ENCODE measurements around the gene ATG9B. TPM values are rescaled to one million over a fixed set of nuclear protein-coding genes. Genes with fewer than 3 reads are reported as not detected.

The ATG9B gene
- total RNA-seq, 1 donor from 2014 or later, result 1.8 TPM

DNA sequence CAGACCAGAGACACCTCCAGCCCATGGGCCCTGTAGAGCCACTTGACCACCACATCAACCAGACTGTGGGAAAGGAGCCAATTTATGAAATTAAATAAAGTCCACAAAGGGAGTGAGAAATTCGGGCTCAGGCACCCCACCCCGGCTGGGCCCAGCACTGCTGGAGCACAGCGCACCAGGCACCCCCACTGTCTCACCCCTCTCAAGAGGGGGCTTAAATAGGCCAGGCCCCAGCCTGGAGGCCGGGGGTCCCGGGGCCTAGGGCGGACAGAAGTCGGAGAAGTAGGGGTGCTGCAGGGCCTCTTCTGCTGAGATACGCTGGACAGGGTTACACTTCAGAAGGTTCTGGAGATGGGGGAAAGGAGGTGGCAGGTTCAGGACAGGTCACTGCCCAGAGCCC lies 29.5 kb upstream of the ATG9B start:
- no peak for DNase-seq
- H3K27ac Mint-ChIP-seq, result no peak overlapping the region
- intact Hi-C loops (cut with micrococcal nuclease), result loop anchor here (10.0 kb wide), 2 partner anchors 291 to 1219 kb away; partner anchors contain the start of genes NUB1 and ZNF862
- H3K4me3 Mint-ChIP-seq, result no peak overlapping the region
- no peaks in the 10 kb centered on the region for H3K9me3 Mint-ChIP-seq
- POLR2A ChIA-PET, result no interaction called here
- H3K27me3 Mint-ChIP-seq, result peaks cover 8% of the 10 kb centered on the region
- no peak for ATAC-seq (ENCODE audit: low read depth)
- TF ChIP-seq, protein P1, sequence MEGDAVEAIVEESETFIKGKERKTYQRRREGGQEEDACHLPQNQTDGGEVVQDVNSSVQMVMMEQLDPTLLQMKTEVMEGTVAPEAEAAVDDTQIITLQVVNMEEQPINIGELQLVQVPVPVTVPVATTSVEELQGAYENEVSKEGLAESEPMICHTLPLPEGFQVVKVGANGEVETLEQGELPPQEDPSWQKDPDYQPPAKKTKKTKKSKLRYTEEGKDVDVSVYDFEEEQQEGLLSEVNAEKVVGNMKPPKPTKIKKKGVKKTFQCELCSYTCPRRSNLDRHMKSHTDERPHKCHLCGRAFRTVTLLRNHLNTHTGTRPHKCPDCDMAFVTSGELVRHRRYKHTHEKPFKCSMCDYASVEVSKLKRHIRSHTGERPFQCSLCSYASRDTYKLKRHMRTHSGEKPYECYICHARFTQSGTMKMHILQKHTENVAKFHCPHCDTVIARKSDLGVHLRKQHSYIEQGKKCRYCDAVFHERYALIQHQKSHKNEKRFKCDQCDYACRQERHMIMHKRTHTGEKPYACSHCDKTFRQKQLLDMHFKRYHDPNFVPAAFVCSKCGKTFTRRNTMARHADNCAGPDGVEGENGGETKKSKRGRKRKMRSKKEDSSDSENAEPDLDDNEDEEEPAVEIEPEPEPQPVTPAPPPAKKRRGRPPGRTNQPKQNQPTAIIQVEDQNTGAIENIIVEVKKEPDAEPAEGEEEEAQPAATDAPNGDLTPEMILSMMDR (IDR thresholded peaks at IDR 0.05), result no peak
- peaks cover 16% of the 10 kb centered on the region for H3K4me1 Mint-ChIP-seq
- CTCF ChIA-PET, result no interaction called here
- peaks cover 5% of the 10 kb centered on the region for H3K36me3 Mint-ChIP-seq (ENCODE audit: low read depth)

DNA sequence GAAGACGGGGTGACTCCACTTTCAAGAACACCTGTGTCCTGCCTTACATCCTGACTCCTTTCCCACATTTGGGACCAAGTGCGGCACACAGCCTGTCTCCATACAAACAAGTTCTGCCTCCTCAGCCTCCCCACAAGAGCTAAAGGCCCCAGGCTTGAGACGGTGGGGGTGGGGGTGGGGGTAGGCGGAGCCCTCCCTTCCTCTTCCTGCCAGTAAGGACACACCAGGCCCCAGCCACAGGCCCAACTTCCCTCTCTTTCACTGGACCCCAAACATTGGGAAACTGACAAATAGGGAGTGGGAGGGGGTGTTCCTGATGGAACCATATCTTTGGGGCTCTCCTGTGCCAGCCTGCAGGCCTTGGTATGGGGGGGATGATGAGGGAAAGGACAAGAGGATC lies 28.8 kb upstream of the ATG9B start:
- intact Hi-C loops (cut with micrococcal nuclease), result loop anchor here (10.0 kb wide), 2 partner anchors 292 to 1218 kb away; partner anchors contain the start of genes NUB1 and ZNF862
- ChIA-PET POLR2A (no interaction called here), CTCF (no interaction called here)
- no peak for ATAC-seq (ENCODE audit: low read depth)
- Mint-ChIP-seq H3K36me3 (ENCODE audit: low read depth) (peaks cover 2% of the 10 kb centered on the region), H3K4me1 (peaks cover 12% of the 10 kb centered on the region), H3K9me3 (no peaks in the 10 kb centered on the region), H3K27ac (no peak overlapping the region), H3K4me3 (no peak overlapping the region), H3K27me3 (peaks cover 8% of the 10 kb centered on the region)
- TF ChIP-seq, protein P1 (IDR thresholded peaks at IDR 0.05), result no peak
- no peak for DNase-seq

DNA sequence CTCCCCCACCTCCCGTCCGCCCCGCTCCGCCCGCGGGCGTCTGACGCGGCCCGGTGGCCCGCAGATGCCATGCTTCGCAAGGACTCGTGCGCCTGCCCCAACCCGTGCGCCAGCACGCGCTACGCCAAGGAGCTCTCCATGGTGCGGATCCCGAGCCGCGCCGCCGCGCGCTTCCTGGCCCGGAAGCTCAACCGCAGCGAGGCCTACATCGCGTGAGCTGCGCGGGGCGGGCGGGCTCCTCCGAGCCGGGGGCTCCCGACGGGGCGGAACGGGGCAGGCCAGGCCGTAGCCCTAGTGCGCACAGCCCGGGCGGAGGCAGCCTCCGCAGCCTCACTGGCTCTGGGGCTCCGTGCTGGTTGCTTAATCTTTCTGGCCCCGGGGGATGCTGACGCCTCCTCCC lies 26.8 kb upstream of the ATG9B start:
- intact Hi-C loops (cut with micrococcal nuclease), result loop anchor here (10.0 kb wide), 2 partner anchors 294 to 1216 kb away; partner anchors contain the start of genes NUB1 and ZNF862
- Mint-ChIP-seq H3K9me3 (no peaks in the 10 kb centered on the region), H3K36me3 (ENCODE audit: low read depth) (peaks cover 2% of the 10 kb centered on the region), H3K4me1 (peaks cover 3% of the 10 kb centered on the region), H3K27ac (no peak overlapping the region), H3K27me3 (peaks cover 8% of the 10 kb centered on the region), H3K4me3 (no peak overlapping the region)
- ChIA-PET POLR2A (no interaction called here), CTCF (no interaction called here)
- DNase-seq (no peak), ATAC-seq (ENCODE audit: low read depth) (peak; percentile 49)
- TF ChIP-seq, protein P1 (IDR thresholded peaks at IDR 0.05), result no peak

DNA sequence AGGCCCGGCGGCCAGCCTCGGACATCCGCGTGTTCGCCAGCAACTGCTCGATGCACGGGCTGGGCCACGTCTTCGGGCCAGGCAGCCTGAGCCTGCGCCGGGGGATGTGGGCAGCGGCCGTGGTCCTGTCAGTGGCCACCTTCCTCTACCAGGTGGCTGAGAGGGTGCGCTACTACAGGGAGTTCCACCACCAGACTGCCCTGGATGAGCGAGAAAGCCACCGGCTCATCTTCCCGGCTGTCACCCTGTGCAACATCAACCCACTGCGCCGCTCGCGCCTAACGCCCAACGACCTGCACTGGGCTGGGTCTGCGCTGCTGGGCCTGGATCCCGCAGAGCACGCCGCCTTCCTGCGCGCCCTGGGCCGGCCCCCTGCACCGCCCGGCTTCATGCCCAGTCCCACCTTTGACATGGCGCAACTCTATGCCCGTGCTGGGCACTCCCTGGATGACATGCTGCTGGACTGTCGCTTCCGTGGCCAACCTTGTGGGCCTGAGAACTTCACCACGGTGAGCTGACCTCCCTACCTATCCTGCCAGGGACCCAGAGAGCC lies 24.7 kb upstream of the ATG9B start:
- H3K4me3 Mint-ChIP-seq, result no peak overlapping the region
- ChIA-PET POLR2A (no interaction called here), CTCF (no interaction called here)

DNA sequence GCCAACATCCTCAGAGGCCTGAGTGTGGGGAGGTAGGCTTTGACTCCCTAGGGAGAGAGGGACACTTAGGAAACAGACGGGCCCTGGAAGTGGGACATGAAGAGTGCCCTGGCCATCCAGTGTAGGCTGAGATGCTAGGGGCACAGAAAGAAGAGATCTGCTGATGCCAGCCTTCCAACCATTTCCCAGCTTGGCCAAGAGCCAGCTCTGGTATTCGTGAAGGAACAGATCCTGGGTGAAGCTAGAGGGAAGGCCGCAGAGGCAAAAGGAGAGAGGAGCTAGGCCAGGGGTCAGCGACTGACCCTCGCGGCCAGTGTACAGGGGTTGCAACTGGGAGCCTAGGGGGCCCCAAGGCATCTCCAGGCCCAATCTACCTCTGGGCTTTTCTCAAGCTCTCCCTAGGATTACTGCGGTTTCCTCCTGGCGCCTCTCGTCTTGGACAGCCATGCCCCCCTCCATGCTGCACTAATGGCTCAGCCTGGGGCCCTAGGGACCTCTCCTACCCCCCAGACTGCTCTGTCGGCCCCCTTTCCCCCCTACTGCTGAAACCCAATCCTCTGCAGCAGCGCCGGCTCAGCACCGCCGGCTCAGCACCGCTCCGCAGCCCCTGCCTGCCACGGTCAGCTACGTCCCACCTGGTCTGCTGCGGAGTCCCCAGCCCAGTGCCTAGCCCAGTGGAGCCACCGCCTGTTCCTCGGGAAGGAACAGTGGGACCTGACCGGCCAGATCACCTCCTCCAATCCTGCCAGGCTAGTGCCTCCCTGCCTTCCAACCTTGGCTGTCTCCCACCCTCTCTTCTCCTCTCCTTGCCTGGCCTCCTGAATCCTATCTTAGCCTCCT lies 23.9 kb upstream of the ATG9B start, which contains the start of gene ASIC3:
ASIC3 (plus strand) TSS at position 556 of the 840 bp plus-strand sequence. CDS start 355 bp downstream, outside the sequence.
- TF ChIP-seq, protein P1 (IDR thresholded peaks at IDR 0.05), result no peak
- H3K9me3 Mint-ChIP-seq, result no peaks in the 10 kb centered on the region
- ChIA-PET POLR2A (no interaction called here), CTCF (no interaction called here)
- H3K27ac Mint-ChIP-seq, result no peak within 1 kb of the TSS
- no peak within 1 kb of the TSS for H3K4me3 Mint-ChIP-seq
- peaks cover 8% of the 10 kb centered on the region for H3K27me3 Mint-ChIP-seq
- DNase-seq (no peak), ATAC-seq (ENCODE audit: low read depth) (no peak)
- intact Hi-C loops (cut with micrococcal nuclease), result no loop called here
- H3K36me3 Mint-ChIP-seq (ENCODE audit: low read depth), result peaks cover 13% of the 10 kb centered on the region
- H3K4me1 Mint-ChIP-seq, result peaks cover 3% of the 10 kb centered on the region

More for the DNA sequence above, 24.7 kb upstream of the ATG9B start:
- Mint-ChIP-seq H3K4me1 (peaks cover 3% of the 10 kb centered on the region), H3K9me3 (no peaks in the 10 kb centered on the region), H3K36me3 (ENCODE audit: low read depth) (peaks cover 14% of the 10 kb centered on the region), H3K27me3 (peaks cover 8% of the 10 kb centered on the region), H3K27ac (no peak overlapping the region)
- ATAC-seq (ENCODE audit: low read depth), result no peak
- intact Hi-C loops (cut with micrococcal nuclease), result no loop called here
- TF ChIP-seq, protein P1 (IDR thresholded peaks at IDR 0.05), result no peak
- DNase-seq, result no peak

Data from activated B cell treated with CpG ODN at 0.5 μM for 24 hours (primary cell).